ENCODE measurements around the gene PAX8. TPM values are rescaled to one million over a fixed set of nuclear protein-coding genes. Genes with fewer than 3 reads are reported as not detected.

Gene PAX8
- total and polyA plus RNA-seq, 10 of the 15 experiments (the other 5 are each of a cell fraction or from before 2014, with no cell fraction given): 0.16 to 2.5 (median 0.97) TPM

DNA sequence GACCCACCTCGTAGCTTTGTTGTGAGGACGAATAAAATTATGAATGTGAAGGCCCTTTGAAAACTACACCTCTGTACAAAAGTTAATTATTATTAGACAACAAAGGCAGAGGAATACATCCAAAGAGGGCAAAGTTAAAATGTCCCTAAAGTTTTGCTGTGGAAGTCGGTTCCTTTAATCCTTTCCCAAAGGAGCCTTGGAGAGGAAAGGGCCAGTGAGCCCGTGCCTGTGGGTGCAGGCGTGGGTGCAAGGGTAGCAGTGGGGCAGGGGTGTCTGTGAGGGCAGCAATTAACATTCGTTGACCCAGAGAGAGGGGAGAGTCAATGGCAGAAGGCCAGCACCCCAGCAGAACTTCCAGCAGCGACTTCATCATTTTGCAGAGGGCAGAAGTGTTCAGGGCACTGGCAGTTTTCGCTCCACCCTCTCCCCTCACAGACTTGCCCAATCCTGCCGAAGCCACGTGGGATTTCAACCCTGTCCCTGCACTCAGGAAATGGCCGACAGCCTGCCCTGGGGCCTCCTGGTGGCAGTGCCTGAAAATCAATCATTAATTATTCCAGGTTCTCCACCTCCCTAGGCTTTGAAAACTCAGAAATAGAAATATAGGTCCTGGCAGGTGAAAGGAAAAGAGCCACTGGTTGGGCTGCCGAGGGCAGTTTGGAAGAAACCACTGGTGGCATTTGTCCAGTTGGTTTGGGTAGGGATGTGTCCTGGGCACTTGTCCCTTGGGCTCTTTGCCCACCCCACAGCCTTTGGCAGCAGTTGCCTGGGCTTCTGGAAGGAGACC is 4.2 kb upstream of the PAX8 start:
- Histone ChIP-seq H3K27me3 (replicated peaks in 1 of 2; ENCODE audit: control insufficient read depth in 2 of 2, insufficient read depth in 2 of 2, low read length in 1 of 2) (peaks cover 4 to 7% of the 10 kb centered on the region in 2 experiments), H3K4me3 (no peak overlapping the region), H3K4me2 (ENCODE audit: control insufficient read depth, insufficient read depth) (no peak overlapping the region), H3K27ac (ENCODE audit: control insufficient read depth, insufficient read depth) (no peak overlapping the region), H3K79me2 (ENCODE audit: control insufficient read depth, insufficient read depth, low read length) (no peaks in the 10 kb centered on the region), H3K4me1 (ENCODE audit: control insufficient read depth, insufficient read depth, low read length) (no peaks in the 10 kb centered on the region), H4K20me1 (ENCODE audit: control insufficient read depth, insufficient read depth) (no peaks in the 10 kb centered on the region), H3K9me3 (replicated peaks; ENCODE audit: control insufficient read depth, insufficient read depth, low read length) (no peaks in the 10 kb centered on the region), H2AFZ (ENCODE audit: control insufficient read depth, low read depth, low read length) (no peak overlapping the region), H3K36me3 (ENCODE audit: control insufficient read depth in 2 of 2, insufficient read depth in 2 of 2, low read length in 1 of 2) (no peaks in the 10 kb centered on the region), H3K9ac (ENCODE audit: control insufficient read depth, insufficient read depth, low read length) (no peak overlapping the region)
- POLR2A ChIA-PET: interaction anchor here (0.5 kb wide), 1 partner anchor 173 kb away, joined by 3 read pairs; no protein-coding TSS in a partner anchor
- RAD21 ChIA-PET (ENCODE audit: unreplicated experiment): no interaction called here
- CTCF ChIA-PET: interaction anchor here (0.9 kb wide), 1 partner anchor 14 kb away, joined by 3 read pairs; no protein-coding TSS in a partner anchor
- peak; percentile 21; the same call in 1 of the 3 replicates for ATAC-seq
- DNase-seq (ENCODE audit: low read depth, low spot score): no peak
- in situ Hi-C loops (cut with MboI) (no loop called here), intact Hi-C loops (cut with micrococcal nuclease; ENCODE audit: unreplicated experiment) (no loop called here)
- SMC1A ChIA-PET (ENCODE audit: uncharacterized antibody, unreplicated experiment): interaction anchor here (1.2 kb wide), 1 partner anchor 145 kb away, joined by 3 read pairs; no protein-coding TSS in a partner anchor
- 16% methylated on average over 12 of the region's 12 CpGs for WGBS (ENCODE audit: insufficient coverage, insufficient replicate concordance, low lambda C conversion rate, missing lambda C conversion rate)
- FAIRE-seq: no peak
- BruUV-seq (replicated peaks): no TSS peak
- no peak for TF ChIP-seq ATF7 (IDR thresholded peaks at IDR 0.05; ENCODE audit: low read depth)
- TF ChIP-seq, protein P1, sequence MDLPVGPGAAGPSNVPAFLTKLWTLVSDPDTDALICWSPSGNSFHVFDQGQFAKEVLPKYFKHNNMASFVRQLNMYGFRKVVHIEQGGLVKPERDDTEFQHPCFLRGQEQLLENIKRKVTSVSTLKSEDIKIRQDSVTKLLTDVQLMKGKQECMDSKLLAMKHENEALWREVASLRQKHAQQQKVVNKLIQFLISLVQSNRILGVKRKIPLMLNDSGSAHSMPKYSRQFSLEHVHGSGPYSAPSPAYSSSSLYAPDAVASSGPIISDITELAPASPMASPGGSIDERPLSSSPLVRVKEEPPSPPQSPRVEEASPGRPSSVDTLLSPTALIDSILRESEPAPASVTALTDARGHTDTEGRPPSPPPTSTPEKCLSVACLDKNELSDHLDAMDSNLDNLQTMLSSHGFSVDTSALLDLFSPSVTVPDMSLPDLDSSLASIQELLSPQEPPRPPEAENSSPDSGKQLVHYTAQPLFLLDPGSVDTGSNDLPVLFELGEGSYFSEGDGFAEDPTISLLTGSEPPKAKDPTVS (IDR thresholded peaks at IDR 0.05; ENCODE audit: low read depth, low read length): no peak
- TF ChIP-seq TCF7 (IDR thresholded peaks at IDR 0.05; ENCODE audit: borderline replicate concordance): no peak
- no peak for TF ChIP-seq IKZF2 (IDR thresholded peaks at IDR 0.05)
- TF ChIP-seq, protein P2, sequence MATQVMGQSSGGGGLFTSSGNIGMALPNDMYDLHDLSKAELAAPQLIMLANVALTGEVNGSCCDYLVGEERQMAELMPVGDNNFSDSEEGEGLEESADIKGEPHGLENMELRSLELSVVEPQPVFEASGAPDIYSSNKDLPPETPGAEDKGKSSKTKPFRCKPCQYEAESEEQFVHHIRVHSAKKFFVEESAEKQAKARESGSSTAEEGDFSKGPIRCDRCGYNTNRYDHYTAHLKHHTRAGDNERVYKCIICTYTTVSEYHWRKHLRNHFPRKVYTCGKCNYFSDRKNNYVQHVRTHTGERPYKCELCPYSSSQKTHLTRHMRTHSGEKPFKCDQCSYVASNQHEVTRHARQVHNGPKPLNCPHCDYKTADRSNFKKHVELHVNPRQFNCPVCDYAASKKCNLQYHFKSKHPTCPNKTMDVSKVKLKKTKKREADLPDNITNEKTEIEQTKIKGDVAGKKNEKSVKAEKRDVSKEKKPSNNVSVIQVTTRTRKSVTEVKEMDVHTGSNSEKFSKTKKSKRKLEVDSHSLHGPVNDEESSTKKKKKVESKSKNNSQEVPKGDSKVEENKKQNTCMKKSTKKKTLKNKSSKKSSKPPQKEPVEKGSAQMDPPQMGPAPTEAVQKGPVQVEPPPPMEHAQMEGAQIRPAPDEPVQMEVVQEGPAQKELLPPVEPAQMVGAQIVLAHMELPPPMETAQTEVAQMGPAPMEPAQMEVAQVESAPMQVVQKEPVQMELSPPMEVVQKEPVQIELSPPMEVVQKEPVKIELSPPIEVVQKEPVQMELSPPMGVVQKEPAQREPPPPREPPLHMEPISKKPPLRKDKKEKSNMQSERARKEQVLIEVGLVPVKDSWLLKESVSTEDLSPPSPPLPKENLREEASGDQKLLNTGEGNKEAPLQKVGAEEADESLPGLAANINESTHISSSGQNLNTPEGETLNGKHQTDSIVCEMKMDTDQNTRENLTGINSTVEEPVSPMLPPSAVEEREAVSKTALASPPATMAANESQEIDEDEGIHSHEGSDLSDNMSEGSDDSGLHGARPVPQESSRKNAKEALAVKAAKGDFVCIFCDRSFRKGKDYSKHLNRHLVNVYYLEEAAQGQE (IDR thresholded peaks at IDR 0.05; ENCODE audit: low read depth, low read length): no peak
- TF ChIP-seq GATAD2B (conservative IDR thresholded peaks at IDR 0.05; ENCODE audit: low read depth): no peak
- TF ChIP-seq RUNX3 (IDR thresholded peaks at IDR 0.05; ENCODE audit: low read length): no peak
- no peak for TF ChIP-seq SMAD1 (IDR thresholded peaks at IDR 0.05; ENCODE audit: low read depth, partially characterized antibody)
- TF ChIP-seq ZSCAN29 (IDR thresholded peaks at IDR 0.05): no peak
- TF ChIP-seq, protein P3, sequence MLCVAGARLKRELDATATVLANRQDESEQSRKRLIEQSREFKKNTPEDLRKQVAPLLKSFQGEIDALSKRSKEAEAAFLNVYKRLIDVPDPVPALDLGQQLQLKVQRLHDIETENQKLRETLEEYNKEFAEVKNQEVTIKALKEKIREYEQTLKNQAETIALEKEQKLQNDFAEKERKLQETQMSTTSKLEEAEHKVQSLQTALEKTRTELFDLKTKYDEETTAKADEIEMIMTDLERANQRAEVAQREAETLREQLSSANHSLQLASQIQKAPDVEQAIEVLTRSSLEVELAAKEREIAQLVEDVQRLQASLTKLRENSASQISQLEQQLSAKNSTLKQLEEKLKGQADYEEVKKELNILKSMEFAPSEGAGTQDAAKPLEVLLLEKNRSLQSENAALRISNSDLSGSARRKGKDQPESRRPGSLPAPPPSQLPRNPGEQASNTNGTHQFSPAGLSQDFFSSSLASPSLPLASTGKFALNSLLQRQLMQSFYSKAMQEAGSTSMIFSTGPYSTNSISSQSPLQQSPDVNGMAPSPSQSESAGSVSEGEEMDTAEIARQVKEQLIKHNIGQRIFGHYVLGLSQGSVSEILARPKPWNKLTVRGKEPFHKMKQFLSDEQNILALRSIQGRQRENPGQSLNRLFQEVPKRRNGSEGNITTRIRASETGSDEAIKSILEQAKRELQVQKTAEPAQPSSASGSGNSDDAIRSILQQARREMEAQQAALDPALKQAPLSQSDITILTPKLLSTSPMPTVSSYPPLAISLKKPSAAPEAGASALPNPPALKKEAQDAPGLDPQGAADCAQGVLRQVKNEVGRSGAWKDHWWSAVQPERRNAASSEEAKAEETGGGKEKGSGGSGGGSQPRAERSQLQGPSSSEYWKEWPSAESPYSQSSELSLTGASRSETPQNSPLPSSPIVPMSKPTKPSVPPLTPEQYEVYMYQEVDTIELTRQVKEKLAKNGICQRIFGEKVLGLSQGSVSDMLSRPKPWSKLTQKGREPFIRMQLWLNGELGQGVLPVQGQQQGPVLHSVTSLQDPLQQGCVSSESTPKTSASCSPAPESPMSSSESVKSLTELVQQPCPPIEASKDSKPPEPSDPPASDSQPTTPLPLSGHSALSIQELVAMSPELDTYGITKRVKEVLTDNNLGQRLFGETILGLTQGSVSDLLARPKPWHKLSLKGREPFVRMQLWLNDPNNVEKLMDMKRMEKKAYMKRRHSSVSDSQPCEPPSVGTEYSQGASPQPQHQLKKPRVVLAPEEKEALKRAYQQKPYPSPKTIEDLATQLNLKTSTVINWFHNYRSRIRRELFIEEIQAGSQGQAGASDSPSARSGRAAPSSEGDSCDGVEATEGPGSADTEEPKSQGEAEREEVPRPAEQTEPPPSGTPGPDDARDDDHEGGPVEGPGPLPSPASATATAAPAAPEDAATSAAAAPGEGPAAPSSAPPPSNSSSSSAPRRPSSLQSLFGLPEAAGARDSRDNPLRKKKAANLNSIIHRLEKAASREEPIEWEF (IDR thresholded peaks at IDR 0.05; ENCODE audit: insufficient replicate concordance, low read depth, low read length): no peak
- no peak for TF ChIP-seq POLR2AphosphoS5 (IDR thresholded peaks at IDR 0.05; ENCODE audit: low read length)

Measured in GM12878 (cell line).